GM18951 (cell line): ENCODE data around the gene TRPM3.

ENCODE experiments used
- POLR2A ChIP-seq: IDR thresholded peaks from 4 replicates; pipeline ENCODE4 v1.6.1; 2011; ENCODE audit warnings: mild to moderate bottlenecking; ENCODE audit not compliant: insufficient read length, insufficient read depth; ENCODE audit errors: extremely low read depth
- in situ Hi-C: fragments of 300-500 bp; cut with MboI; formaldehyde crosslinking; loops from one replicate; pipeline ENCODE4 v1.12.0; 2022; ENCODE audit warnings: low sequenced_read_pairs, mixed read lengths, inconsistent platforms; ENCODE audit not compliant: unreplicated experiment

Gene TRPM3

GRCh38 chr9:70530716-70531115 is 590.7 kb downstream of the TRPM3 start:
- in situ Hi-C loops: no loop called here
- no peak for TF ChIP-seq POLR2A

DNA sequence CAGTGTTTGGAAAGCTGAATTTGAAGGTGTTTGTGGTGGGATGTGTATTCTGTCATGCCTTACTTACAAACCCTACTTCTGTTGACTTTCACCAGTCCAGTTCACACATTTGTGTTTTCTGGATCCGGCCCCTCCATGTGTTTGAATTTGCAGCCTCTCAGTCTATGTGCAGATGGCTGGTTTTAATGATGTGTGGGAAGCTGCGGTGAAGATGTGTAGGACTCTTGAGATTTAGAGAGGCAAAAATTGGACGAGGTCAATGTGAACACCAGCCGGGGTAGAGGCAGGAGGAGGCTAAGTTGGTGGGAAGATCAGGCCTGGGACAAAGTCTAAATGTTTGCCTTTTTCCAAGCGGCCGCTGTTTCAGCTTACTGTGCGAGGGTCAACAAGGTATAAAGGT is 591.6 kb downstream of the TRPM3 start:
- in situ Hi-C loops: no loop called here

GRCh38 chr9:70529377-70529776 is 592.0 kb downstream of the TRPM3 start:
- in situ Hi-C loops: no loop called here
- TF ChIP-seq POLR2A: no peak

More for the DNA sequence above, 591.6 kb downstream of the TRPM3 start:
- no peak for TF ChIP-seq POLR2A

DNA sequence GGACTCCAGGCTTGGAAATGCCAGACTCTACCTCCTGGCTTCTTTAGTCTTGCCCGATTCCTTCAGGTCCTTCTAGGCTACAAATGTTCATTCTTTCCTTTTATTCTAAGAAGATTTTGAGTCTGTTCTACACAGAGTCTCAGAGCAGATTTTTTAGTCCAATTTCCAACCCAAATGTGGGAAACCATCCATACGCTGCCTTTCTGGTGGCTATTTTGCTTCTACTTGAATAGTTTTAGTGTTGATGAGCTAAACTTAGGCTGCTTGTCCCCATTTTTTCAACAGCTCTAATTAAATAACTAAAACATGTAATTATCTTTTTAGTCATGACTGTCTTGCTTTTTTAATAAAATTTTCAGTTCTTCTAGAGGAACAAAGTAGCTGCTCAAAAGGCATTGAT is 594.5 kb downstream of the TRPM3 start:
- no peak for TF ChIP-seq POLR2A
- in situ Hi-C loops: no loop called here

DNA sequence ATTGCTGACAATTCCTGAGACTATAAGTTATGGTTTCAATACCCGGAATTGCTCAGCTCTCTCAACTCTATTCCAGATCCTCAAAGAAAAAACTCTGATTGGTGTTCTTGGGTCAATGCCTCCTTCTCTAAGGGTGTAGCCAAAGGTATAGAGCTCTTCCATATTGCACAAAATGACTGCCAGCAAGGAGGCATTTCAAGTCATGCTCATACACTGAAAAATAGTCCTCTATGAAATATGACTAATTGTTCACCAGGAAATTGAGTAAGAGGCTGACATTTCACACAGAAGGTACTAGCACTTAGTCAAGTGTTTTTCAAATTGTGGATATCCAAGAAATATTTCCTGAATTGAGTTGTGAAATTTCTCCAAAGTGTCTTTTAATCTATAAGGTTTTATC is 595.9 kb downstream of the TRPM3 start:
- TF ChIP-seq POLR2A: no peak
- in situ Hi-C loops: no loop called here

- no peak for TF ChIP-seq POLR2A
- in situ Hi-C loops: no loop called here
These were observed 601.3 kb downstream of the TRPM3 start for GRCh38 chr9:70519912-70520724.

GRCh38 chr9:70517926-70518610 is 603.4 kb downstream of the TRPM3 start:
- in situ Hi-C loops: no loop called here
- no peak for TF ChIP-seq POLR2A

GRCh38 chr9:70514273-70514672 is 607.1 kb downstream of the TRPM3 start:
- no peak for TF ChIP-seq POLR2A
- in situ Hi-C loops: no loop called here

GRCh38 chr9:70511858-70512257 is 609.6 kb downstream of the TRPM3 start:
- TF ChIP-seq POLR2A: no peak
- in situ Hi-C loops: no loop called here

- no peak for TF ChIP-seq POLR2A
- in situ Hi-C loops: no loop called here
These were observed 611.2 kb downstream of the TRPM3 start for GRCh38 chr9:70510157-70510770.

GRCh38 chr9:70506159-70506558 is 615.3 kb downstream of the TRPM3 start:
- in situ Hi-C loops: no loop called here
- no peak for TF ChIP-seq POLR2A

GRCh38 chr9:70504834-70505233 is 616.6 kb downstream of the TRPM3 start:
- in situ Hi-C loops: no loop called here

GRCh38 chr9:70502690-70503089 is 618.7 kb downstream of the TRPM3 start:
- no peak for TF ChIP-seq POLR2A
- in situ Hi-C loops: no loop called here

More at GRCh38 chr9:70504834-70505233, 616.6 kb downstream of the TRPM3 start:
- no peak for TF ChIP-seq POLR2A

- in situ Hi-C loops: no loop called here
- no peak for TF ChIP-seq POLR2A
These were observed 620.6 kb downstream of the TRPM3 start for GRCh38 chr9:70500793-70501192.

GRCh38 chr9:70499621-70500020 is 621.8 kb downstream of the TRPM3 start:
- in situ Hi-C loops: no loop called here
- no peak for TF ChIP-seq POLR2A
